HG02870 (cell line): ENCODE measurements around the gene LRRC61.

Source experiments
- ATAC-seq: cut with Tn5 transposase; IDR thresholded peaks from one replicate; pipeline ENCODE4 v1.9.1; 2021; ENCODE audit warnings: mild to moderate bottlenecking, moderate library complexity; ENCODE audit not compliant: unreplicated experiment

Gene LRRC61

DNA sequence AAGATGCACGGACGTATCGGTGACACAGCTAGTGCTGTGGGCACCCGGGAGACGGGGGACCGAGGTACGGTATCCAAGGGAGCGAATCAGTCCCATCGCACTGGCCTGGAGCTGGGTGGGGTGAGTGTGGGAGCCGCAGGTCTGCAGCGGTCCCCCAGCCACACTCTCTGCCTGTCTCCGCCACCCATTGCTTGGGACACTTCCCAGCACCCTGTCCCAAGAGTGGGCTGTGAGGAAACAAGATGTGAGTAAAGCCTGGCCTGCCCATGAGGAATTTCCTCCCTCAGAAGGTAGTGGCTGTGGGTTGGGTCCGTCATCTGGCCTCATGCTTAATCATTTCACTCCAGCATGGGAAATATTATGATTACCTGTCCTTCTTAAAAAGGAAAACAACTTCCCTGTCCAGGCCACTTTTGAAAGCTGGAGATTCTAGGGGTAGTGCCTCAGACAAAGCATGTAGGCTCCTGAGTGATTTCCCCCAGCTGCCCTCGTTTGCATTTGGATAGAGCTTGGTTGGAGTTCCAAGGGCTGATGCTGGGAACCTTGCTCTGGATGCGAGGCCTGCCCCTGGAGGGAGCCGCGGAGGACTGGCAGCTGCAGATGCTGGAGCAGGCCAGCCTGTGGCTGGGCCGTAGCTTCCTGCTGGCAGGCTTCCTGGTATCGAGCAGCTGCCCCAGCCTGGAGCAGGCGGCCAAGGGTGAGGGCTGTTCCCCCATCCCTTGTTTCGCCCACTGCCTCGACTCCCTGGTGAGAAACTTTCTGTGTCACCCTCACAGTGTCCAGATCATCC lies 6.4 kb downstream of the LRRC61 start:
- no peak for ATAC-seq

DNA sequence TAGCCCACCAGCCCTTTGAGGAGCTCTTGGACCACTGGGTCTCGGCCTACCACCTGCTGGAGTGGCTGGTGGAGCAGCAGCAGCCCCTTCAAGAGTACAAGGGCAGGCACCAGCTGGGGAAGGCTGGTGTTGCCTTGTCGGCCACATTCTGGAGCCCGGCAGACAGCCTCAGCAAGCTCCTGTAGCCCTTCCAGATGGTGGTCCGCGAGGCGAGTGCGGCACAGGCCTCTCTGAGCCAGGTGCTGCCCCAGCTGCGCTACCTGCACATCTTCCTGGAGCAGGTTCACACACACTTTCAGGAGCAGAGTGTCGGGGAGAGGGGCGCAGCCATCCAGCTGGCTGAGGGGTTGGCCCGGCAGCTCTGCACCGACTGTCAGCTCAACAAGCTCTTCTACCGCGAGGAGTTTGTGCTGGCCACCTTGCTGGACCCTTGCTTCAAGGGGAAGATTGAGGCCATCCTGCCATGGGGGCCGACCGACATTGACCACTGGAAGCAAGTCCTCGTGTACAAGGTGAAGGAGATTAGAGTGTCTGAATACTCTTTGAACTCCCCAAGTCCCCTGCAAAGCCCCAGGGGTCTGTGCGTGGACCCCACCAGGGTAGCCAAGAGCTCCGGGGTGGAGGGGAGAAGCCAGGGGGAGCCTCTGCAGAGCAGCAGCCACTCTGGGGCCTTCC lies 7.2 kb downstream of the LRRC61 start:
- ATAC-seq = no peak

DNA sequence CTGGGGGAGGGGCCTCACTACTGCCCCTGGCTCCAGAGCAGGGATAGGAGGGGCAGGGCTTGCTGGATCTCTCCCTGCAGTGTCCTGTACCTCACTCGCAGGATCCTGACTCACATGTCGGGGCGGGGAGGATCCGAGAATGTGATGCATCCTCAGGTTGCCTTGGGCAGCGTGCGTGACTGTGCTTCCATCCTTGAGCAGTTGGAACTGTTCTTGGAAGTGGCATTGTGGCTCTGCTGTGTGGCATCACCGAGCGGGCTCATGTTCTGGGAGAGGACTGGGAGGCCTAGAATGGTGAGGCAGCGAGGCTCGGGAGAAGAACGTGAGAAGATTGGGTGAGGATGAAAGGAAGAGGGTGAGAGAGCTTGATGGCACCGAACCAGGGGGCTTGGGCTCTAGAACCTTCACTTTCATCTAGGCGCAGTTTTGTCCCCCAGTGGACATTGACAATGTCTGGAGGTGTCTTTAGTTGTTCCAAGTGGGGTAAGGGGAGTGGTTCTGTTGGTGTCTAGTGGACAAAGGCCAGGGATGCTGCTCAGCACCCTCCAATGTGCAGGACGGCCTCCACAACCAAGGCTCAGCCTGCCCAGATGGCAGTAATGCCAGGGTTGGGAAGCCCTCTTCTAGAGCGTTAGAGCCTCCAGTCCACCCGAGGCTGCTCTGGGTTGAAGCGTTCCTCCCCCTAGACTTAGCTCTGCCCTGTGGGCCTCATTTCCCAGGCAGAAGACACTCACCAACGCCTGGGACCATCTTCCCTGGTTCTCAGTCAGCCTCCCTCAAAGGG lies 9.9 kb downstream of the LRRC61 start:
- no peak for ATAC-seq

DNA sequence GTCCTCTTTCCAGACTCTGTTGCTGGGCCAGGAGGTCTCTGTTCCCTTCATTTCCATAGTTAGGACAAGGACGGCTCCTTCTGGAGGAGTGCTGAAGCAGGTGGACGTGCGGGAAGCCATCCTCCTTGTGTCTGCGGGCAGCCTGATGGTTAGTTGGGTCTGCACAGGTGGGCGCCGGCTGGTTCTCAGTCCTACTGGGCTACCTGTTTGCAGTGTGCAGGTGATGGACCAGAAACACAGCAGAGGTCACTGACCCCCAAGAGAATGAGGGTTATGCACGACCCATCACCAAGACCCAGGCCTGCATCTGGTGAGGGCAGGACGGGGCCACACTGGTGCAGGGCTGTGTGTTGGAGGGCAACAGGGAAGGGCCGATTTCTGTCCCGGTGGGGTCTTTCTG lies 10.5 kb downstream of the LRRC61 start:
- no peak for ATAC-seq

DNA sequence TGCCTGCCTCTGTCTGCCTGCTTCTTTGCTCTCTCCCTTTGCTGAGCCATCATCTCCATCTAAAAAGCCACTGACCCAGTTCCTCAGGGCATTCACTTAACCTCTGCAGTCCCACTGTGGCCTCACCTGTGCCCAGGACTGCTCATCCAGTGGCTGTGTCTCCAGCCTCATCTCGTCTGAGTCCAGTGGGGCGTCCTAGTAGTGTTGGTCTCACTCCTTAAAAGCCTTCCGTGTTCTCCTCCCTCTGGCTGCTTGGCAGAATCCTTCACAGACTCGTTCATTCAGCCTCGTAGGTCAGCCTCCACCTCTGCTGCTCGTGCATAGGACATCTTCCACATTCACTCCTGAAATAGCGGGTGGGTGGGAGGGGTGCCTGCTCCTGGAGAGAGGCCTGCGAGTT lies 11.0 kb downstream of the LRRC61 start:
- ATAC-seq = no peak

DNA sequence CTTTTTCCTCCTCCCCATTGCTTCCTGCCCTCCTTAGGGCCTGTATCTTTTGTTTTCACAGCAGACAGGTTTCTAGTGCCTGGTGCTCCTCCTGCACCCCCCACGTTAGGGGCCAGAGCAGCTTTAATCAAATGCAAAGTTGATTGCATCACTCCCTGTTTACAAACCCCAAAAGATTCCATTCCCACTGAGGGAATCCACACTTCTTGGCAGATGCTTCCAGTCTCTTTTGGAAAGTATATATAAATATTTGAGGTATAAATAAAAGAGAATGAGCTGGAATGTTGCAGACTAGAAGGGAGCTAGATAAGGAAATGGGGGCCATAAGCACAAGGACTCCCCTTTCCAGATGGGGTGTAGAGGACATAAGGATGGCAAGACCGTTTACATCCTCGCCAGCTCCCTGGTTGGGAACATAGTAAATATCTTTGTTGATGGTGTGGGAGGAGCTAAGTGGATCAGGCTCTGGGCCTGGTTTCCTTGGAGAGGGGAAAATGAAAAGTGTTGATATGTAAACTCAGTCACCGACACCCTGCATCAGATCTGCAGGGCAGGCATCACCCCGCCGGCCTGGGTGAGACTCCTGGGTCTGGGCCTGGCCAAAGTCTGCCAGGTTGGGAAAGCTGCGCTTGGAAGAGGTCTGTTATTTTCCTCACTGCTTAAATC lies 12.1 kb downstream of the LRRC61 start:
- no peak for ATAC-seq

DNA sequence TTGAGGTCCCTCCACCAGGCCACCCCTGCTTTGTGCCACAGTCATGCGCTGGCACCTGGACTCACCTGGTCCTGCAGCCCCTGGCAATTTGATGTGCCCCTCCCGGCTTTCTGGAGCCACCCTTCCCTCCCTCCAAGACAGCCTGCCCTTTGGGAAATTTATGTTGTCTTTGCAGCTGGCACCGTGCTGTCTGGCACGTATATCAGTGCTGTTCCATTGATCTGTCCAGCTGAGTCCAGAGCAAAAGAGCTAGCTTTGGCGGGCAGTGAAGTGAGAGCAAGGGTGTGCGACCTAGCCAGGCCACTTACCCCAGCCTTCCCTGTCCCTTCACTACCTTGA lies 12.6 kb downstream of the LRRC61 start:
- ATAC-seq = no peak

DNA sequence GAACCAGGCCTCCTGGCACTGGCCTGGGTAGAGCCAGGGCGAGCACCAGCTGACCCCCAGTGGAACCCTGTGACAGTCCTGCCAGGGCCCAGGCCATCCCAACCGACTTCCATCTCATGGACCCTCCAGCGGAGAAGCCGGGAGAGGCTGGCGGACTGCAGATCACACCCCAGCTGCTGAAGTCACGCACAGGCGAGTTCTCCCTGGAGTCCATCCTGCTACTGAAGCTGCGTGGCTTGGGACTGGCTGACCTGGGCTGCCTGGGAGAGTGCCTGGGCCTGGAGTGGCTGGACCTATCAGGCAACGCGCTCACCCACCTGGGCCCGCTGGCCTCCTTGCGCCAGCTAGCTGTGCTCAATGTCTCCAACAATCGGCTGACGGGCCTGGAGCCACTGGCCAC lies 13.6 kb downstream of the LRRC61 start:
- no peak for ATAC-seq

DNA sequence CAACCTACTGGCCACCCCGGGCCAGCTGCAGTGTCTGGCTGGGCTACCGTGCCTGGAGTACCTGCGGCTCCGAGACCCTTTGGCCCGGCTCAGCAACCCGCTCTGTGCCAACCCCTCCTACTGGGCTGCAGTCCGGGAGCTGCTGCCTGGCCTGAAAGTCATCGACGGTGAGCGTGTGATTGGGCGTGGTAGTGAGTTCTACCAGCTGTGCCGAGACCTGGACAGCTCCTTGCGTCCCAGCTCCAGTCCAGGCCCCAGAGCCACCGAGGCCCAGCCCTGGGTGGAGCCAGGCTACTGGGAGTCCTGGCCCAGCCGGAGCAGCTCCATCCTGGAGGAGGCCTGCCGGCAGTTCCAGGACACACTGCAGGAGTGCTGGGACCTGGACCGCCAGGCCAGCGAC lies 14.0 kb downstream of the LRRC61 start:
- no peak for ATAC-seq

DNA sequence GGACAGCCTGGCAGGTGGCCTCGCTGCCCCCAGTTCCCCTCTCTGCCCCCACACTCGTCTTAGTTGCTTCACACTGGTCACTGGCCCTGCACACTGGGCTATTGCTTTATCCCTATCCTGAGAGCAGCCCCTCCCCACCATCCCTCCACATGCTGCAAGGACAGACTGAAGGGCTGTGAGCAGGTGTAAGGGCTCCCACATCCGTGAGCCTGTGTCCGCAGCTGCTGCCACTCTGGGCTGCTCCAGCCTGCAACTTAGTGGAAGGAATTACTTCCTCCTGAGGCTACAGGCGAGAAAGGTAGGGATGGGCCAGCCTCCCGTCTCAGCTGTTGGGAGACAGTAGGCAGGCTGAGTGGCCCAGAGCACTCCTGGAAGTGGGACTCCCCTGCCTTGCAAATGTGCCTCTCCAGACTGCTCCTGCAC lies 14.5 kb downstream of the LRRC61 start:
- ATAC-seq = no peak

DNA sequence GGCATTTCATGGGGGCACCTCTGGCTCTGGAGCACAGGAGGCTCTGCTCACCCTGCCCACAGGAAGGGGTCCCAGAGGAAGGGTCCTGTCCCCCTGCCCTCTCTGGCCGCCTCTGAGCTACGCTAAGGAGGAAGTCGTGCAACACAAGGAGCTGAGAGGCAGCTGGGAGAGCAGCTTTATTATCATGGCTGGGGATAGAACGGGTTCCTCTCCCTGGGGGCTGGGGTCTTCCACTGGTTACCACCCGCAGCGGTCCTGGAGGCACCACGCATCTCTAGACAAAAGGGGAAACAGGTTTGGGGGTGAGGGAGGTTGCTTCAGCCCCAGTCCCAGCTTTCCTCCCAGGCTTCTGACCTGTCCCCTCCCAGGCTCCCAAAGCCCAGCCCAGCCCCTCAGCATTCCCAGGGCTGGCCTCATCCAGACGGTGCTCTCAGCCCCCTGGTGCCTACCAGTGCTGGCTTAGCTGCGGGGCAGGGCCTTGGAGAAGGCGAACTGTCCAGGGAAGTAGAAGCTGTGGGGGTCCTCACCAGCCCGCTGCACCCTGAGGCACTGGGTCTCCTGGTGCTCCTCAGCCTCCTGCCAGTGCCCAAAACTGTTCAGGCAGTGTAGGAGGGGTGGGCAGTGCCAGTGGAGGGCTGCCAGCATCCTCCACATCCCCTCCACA lies 15.1 kb downstream of the LRRC61 start:
- no peak for ATAC-seq

DNA sequence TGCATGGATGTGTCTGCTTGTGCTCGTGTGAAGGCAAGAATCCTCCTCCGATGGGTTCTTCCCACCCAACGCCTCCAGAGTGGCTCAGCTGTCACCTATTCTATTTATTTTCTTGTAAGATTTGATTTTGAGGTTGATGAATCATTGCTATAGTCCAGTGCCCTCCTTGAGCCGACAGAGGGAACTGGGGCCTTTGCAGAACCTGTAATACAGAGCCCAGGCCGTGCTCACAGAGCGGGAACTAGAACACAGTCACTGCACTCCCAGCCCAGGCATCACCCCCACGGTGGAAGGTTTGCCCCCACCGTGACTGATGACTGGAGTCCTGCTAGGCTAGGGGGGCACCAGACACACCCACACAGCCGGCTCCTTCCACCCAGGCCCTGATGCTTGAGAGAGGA lies 16.3 kb downstream of the LRRC61 start:
- no peak for ATAC-seq

DNA sequence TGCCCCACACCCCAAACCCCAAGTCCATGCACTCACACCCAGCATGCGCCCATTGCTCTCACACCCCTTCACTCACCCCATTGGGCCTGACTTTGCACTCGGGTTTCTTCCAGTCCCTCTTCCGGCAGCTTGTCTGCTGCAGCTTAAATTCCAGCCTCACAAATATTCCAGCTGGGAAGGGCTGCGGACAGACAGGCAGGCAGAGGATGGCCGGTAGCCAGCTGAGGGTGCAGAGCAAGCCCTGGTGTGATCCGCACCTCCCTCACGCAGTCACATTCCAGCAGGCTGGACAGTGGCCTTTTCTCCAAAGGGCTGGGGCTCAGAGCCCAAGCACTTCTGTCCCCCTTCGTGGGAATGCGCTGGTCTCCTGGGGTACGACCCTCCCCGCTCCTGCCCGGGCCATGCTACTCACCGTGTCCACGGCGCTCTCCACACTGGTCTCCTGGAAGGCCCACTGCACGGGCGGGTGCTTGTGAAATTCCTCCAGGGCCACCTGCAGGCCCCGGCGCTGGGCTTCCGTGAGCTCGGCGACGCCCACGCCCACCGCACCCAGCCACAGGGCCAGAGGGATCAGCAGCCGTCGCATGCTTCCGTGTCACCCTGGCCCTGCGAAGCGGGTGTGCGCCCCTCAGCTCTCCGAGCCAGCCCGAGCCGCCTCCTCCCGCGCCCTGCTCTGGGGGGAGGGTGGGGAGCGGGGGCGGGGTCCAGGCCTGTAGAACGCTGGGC lies 17.0 kb downstream of the LRRC61 start:
- no peak for ATAC-seq

DNA sequence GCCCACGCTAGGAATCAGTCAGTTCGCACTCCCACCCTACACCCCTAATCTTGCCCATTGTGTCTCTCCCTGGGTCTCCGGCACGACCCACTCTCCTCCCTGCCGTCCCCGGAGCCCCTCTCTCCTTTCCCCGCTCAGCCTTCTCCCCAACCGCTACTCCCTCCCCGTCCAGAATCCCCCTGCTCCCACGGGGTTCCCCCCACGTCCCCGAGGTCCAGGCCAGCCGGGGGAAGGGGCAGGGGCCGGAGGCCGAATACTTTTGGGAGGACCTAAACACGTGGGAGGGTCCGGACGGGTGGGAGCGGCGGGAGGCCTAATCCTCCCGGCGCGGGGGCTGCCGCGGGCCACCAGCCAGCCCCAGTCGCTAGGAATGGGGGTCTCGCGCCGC lies 17.7 kb downstream of the LRRC61 start:
- no peak for ATAC-seq

DNA sequence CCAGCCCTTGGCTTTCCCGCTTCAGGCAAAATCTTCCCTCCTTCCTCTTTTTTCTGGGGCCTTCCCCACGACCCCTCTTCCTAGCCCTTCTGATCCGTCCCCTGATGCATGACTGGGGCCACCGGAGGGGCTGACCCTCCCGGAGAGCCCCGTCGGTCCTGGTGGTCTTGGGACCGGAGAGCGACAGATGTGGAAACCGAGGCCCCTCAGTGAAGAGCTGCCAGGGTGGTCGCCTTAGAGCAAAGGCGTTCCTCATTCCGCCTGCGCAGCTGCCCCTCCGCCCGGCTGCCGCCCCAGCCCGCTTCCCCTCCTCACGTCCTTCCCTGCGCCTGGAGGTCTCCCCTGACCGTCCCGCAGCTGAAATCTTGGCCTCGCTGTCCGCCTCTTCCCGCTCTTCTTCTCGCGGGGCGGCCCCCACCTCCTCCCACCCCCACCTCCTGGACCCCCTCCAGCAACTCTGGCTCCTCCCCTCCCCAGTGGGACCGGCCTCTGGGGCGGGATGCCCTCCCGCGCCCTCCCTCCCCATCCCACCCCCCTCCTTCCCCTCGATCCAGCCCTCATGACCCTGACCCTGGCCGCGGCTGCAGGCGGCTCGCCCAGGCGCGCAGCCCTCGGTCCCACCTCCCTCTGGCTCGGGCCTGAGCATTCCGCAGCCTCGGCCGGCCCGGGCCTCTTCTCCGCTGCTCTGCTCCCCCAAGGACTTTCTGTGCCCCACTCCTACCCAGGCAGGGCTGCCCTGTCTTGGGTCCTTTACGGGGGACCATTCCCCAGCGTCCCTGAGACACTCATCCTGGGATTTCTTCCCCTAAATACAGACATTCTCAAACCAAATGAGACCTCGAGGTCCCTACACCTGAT lies 18.3 kb downstream of the LRRC61 start, which contains the start of gene RARRES2:
TSS of gene RARRES2 (minus strand) at position 367 of the 858 bp plus-strand sequence. CDS start 1,020 bp downstream, outside the sequence.
- no peak for ATAC-seq

DNA sequence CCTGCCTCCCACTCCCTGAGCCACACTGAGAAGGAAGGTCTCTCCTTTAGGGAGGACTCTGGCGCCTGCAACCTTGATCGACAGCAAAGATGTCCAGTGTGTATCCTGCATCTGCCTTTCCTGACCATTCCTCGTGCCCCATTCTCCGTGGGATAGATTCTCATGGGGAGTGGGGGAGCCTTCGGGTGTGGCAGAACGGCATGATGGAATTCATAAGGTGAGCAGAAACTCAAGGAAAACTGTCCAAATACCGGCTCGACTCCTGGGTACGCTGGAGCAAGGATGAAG lies 18.9 kb downstream of the LRRC61 start:
- ATAC-seq = no peak

DNA sequence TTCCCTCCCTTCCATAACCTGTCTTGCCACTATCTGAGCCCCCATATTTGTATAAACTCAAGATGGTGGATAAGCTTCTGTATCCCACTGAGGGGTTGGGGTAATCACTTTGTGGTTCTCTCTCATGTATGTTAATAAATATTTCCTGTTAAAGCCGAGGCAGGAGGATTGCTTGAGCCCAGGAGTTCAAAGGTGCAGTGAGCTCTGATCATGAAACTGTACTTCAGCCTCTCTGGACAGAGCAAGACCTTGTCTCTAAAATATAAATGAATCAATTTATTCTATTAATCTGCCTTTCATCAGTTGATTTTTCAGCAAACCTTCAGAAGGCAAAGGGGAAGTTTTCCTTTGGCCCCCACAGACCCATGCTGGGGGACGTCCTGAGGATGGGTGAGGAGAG lies 20.1 kb downstream of the LRRC61 start:
- no peak for ATAC-seq

DNA sequence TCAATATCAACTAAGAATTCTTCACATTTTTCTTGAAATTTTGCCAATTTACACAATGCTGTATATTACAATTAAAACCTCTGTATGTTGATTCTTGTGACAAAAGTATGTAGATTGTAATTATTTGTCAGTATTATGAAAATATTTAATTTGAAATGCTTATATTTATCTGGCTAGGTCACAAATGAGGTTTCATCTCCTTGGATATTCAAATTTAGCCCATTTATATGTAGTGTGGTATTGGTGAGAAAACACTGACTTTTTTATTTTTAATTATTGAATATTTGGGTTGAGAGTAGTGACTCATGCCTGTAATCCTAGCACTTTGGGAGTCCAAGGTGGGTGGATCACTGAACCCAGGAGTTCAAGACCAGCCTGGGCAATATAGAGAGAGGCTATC lies 21.1 kb downstream of the LRRC61 start:
- ATAC-seq = no peak

DNA sequence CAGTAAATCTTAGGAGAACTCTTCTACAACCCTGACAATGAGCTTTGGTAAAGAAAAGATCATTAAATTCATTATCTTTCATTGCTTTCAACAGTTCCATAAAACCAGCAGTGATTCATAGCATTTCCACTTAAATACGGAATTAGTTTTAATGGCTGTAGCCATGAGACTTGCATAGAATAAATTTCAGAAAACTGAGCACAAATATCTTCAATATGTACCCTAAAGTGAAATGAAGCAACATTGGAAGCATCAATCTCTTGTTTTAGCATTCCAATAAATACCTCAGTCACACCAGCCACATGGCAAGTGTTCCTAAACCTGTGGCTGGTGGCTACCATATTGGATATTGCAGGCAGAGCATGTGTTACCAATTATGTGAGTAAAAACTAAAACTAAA lies 21.9 kb downstream of the LRRC61 start:
- ATAC-seq = no peak
